GM10248 (cell line): ENCODE results near the gene SLC13A2.

Experiments used
- CTCF ChIA-PET: fragments of 300-600 bp; sonication (Branson Sonifier 250); formaldehyde crosslinking; extraction: SDS; loops from one replicate; lab custom pipeline; 2021; ENCODE audit warnings: antibody characterized with exemption; lab: Yijun Ruan, JAX
- POLR2A ChIA-PET: fragments of 350-650 bp; sonication (Branson Sonifier 250); formaldehyde crosslinking; extraction: SDS; loops from one replicate; lab custom pipeline; 2020; ENCODE audit warnings: antibody characterized with exemption; lab: Yijun Ruan, JAX
- DNase-seq: peaks from one replicate; pipeline ENCODE4 v3.0.0; 2012; ENCODE audit errors: extremely low spot score
- TF ChIP-seq, protein P1 (sequence below): IDR thresholded peaks from 2 replicates; pipeline ENCODE4 v1.5.1; 2012; ENCODE audit warnings: mild to moderate bottlenecking, low read depth; ENCODE audit errors: extremely low read depth, missing control alignments, control extremely low read depth

Gene SLC13A2

GRCh38 chr17:28494445-28495188 is 21.2 kb downstream of the SLC13A2 start:
- ChIA-PET POLR2A (no interaction called here), CTCF (interaction anchor here (0.8 to 16.2 kb wide), 19 partner anchors 9 to 210 kb away, joined by 3 to 260 read pairs (median 5); partner anchors contain the start of genes FOXN1 and SLC13A2)
- TF ChIP-seq, protein P1, sequence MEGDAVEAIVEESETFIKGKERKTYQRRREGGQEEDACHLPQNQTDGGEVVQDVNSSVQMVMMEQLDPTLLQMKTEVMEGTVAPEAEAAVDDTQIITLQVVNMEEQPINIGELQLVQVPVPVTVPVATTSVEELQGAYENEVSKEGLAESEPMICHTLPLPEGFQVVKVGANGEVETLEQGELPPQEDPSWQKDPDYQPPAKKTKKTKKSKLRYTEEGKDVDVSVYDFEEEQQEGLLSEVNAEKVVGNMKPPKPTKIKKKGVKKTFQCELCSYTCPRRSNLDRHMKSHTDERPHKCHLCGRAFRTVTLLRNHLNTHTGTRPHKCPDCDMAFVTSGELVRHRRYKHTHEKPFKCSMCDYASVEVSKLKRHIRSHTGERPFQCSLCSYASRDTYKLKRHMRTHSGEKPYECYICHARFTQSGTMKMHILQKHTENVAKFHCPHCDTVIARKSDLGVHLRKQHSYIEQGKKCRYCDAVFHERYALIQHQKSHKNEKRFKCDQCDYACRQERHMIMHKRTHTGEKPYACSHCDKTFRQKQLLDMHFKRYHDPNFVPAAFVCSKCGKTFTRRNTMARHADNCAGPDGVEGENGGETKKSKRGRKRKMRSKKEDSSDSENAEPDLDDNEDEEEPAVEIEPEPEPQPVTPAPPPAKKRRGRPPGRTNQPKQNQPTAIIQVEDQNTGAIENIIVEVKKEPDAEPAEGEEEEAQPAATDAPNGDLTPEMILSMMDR = peak; percentile 87
- peak; percentile 92 for DNase-seq

DNA sequence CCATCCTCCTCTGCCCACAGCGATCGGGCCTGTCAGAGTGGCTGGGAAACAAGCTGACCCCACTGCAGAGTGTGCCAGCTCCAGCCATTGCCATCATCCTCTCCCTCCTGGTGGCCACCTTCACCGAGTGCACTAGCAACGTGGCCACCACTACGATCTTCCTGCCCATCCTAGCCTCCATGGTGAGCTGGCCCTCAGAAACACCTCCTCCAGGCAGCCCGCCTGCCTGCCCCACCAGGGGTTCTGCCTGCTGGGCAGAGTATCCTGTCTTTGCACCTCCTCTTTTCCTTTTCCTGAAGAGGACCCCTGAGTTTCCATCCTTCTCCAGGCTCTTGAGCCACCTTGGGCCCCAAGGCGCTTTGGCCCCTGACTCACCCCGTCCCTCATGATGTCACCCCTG is 22.2 kb downstream of the SLC13A2 start:
- POLR2A ChIA-PET = no interaction called here

GRCh38 chr17:28497931-28498330 is 24.5 kb downstream of the SLC13A2 start:
- TF ChIP-seq, protein P1 = no peak
- DNase-seq = no peak
- ChIA-PET POLR2A (no interaction called here), CTCF (interaction anchor here (2.5 to 16.2 kb wide), 5 partner anchors 12 to 115 kb away, joined by 6 to 260 read pairs (median 38); no protein-coding TSS in a partner anchor)

More for the DNA sequence above, 22.2 kb downstream of the SLC13A2 start:
- DNase-seq = no peak
- TF ChIP-seq, protein P1 = no peak
- CTCF ChIA-PET = interaction anchor here (0.8 to 16.2 kb wide), 18 partner anchors 9 to 621 kb away, joined by 3 to 260 read pairs (median 6); partner anchors contain the start of genes FOXN1 and SLC13A2

GRCh38 chr17:28498652-28499363 is 25.4 kb downstream of the SLC13A2 start:
- CTCF ChIA-PET = interaction anchor here (0.9 to 16.2 kb wide), 6 partner anchors 13 to 114 kb away, joined by 4 to 260 read pairs (median 29); no protein-coding TSS in a partner anchor
- no peak for DNase-seq
- TF ChIP-seq, protein P1 = no peak
- POLR2A ChIA-PET = no interaction called here

DNA sequence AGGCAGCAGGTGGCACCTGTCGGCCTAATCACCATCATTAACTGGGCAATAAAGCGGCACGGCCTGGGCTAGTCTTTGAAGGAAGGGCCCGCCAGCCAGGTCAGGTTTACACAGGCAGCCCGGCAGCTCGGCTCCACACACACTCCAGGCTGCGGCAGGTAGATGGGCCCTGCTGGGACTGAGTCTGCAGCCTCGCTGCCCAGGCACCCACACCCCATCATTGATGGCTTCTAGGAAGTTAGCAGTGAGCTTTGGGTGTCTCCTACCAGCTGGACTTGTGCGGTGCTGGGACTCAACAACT is 25.9 kb downstream of the SLC13A2 start:
- no peak for DNase-seq
- ChIA-PET POLR2A (no interaction called here), CTCF (interaction anchor here (0.9 to 16.2 kb wide), 4 partner anchors 14 to 113 kb away, joined by 4 to 260 read pairs (median 13); no protein-coding TSS in a partner anchor)
- TF ChIP-seq, protein P1 = no peak

DNA sequence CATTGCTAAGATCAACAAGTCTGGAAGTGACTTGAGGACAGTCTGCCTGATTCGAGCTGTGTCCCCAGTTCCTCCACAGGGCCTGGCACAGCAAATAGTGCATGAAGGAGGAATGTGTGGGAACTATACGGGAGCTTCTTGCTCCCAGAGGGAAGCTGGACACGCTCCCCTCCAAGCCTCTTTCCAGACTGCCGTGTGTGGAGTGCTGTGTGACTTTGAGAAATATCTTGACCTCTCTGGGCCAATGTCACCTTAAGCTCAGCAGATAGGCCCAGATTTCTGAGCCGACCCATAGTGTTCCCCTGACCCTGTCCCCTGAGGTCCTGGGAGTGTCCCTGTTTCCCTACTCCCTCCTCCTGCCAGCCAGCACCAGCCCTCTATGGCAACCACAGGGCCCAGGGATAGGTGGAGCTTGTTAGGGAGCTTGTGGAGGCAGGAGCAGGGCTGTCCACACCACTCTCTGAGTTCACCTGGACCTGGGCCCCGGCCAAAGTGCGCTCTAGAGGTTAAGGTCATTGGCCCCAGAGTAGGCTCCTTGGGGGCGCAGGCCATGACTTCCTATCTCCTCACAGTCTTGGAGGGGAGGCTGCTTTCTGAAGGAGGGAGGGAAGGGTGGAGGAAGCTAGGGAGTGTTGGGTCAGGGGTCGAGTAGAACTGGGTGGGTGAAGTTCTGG is 26.4 kb downstream of the SLC13A2 start:
- no peak for DNase-seq
- TF ChIP-seq, protein P1 = no peak
- ChIA-PET CTCF (interaction anchor here (0.9 to 16.2 kb wide), 7 partner anchors 9 to 113 kb away, joined by 3 to 260 read pairs (median 5); no protein-coding TSS in a partner anchor), POLR2A (no interaction called here)
